T-helper 2 cell treated with Interferon-gamma antibody and Interleukin-4, amounts not matched to agents 5 μg/mL and 100 μg/mL, for 36 hours (primary cell): ENCODE data around the gene LRRN2.
A peak's percentile ranks its signal among the peaks of the same experiment; 100 is the strongest.

Source experiments
- DNase-seq: peaks from one replicate; pipeline ENCODE4 v3.0.0; 2021; ENCODE audit warnings: low spot score
- H3K27ac Mint-ChIP-seq: one replicate; pipeline ENCODE4 v1.8.0; 2021; ENCODE audit warnings: mild to moderate bottlenecking, mixed read lengths
- H3K27me3 Mint-ChIP-seq: one replicate; pipeline ENCODE4 v1.8.0; 2021; ENCODE audit warnings: low read depth, mixed read lengths
- H3K36me3 Mint-ChIP-seq: one replicate; pipeline ENCODE4 v1.8.0; 2021; ENCODE audit warnings: low read depth, mixed read lengths
- H3K4me1 Mint-ChIP-seq: one replicate; pipeline ENCODE4 v1.8.0; 2021; ENCODE audit warnings: low read depth, mixed read lengths
- H3K4me3 Mint-ChIP-seq: one replicate; pipeline ENCODE4 v1.8.0; 2022; ENCODE audit warnings: mild to moderate bottlenecking, moderate library complexity, mixed read lengths
- H3K9me3 Mint-ChIP-seq: one replicate; pipeline ENCODE4 v1.8.0; 2021; ENCODE audit warnings: mixed read lengths

Gene LRRN2

GRCh38 chr1:204706838-204707509, 21.4 kb upstream of the LRRN2 start:
- no peak overlapping the region for H3K27ac Mint-ChIP-seq
- peaks cover 14% of the 10 kb centered on the region for H3K4me1 Mint-ChIP-seq
- DNase-seq, result no peak
- peaks cover 22% of the 10 kb centered on the region for H3K27me3 Mint-ChIP-seq
- no peak overlapping the region for H3K4me3 Mint-ChIP-seq
- no peaks in the 10 kb centered on the region for H3K9me3 Mint-ChIP-seq
- no peaks in the 10 kb centered on the region for H3K36me3 Mint-ChIP-seq

GRCh38 chr1:204705888-204706837, 20.6 kb upstream of the LRRN2 start:
- Mint-ChIP-seq H3K4me1 (peaks cover 14% of the 10 kb centered on the region), H3K27ac (no peak overlapping the region), H3K9me3 (no peaks in the 10 kb centered on the region), H3K27me3 (peaks cover 17% of the 10 kb centered on the region), H3K36me3 (no peaks in the 10 kb centered on the region), H3K4me3 (peak overlapping the region; percentile 30)
- DNase-seq, result no peak

- Mint-ChIP-seq H3K27ac (no peak overlapping the region), H3K9me3 (no peaks in the 10 kb centered on the region), H3K27me3 (peaks cover 11% of the 10 kb centered on the region), H3K36me3 (no peaks in the 10 kb centered on the region), H3K4me1 (peaks cover 14% of the 10 kb centered on the region), H3K4me3 (no peak overlapping the region)
- DNase-seq, result no peak
These were observed 19.9 kb upstream of the LRRN2 start for GRCh38 chr1:204705493-204705811.

- Mint-ChIP-seq H3K27me3 (peaks cover 9% of the 10 kb centered on the region), H3K4me1 (peaks cover 14% of the 10 kb centered on the region), H3K27ac (no peak overlapping the region), H3K4me3 (no peak overlapping the region), H3K9me3 (no peaks in the 10 kb centered on the region), H3K36me3 (no peaks in the 10 kb centered on the region)
- DNase-seq, result no peak
These were observed 19.4 kb upstream of the LRRN2 start for GRCh38 chr1:204704794-204705492.

- no peak for DNase-seq
- H3K9me3 Mint-ChIP-seq, result no peaks in the 10 kb centered on the region
- peaks cover 5% of the 10 kb centered on the region for H3K27me3 Mint-ChIP-seq
- no peak overlapping the region for H3K27ac Mint-ChIP-seq
- H3K4me1 Mint-ChIP-seq, result peaks cover 19% of the 10 kb centered on the region
- no peak overlapping the region for H3K4me3 Mint-ChIP-seq
- H3K36me3 Mint-ChIP-seq, result no peaks in the 10 kb centered on the region
These were observed 18.5 kb upstream of the LRRN2 start for GRCh38 chr1:204703826-204704612.

- H3K27me3 Mint-ChIP-seq, result peaks cover 3% of the 10 kb centered on the region
- no peak overlapping the region for H3K4me3 Mint-ChIP-seq
- no peak for DNase-seq
- H3K27ac Mint-ChIP-seq, result no peak overlapping the region
- no peaks in the 10 kb centered on the region for H3K9me3 Mint-ChIP-seq
- peaks cover 19% of the 10 kb centered on the region for H3K4me1 Mint-ChIP-seq
- no peaks in the 10 kb centered on the region for H3K36me3 Mint-ChIP-seq
These were observed 17.7 kb upstream of the LRRN2 start for GRCh38 chr1:204703268-204703664.

- no peak for DNase-seq
- H3K27ac Mint-ChIP-seq, result no peak overlapping the region
- no peak overlapping the region for H3K4me3 Mint-ChIP-seq
- H3K9me3 Mint-ChIP-seq, result no peaks in the 10 kb centered on the region
- H3K27me3 Mint-ChIP-seq, result peaks cover 3% of the 10 kb centered on the region
- no peaks in the 10 kb centered on the region for H3K36me3 Mint-ChIP-seq
- peaks cover 19% of the 10 kb centered on the region for H3K4me1 Mint-ChIP-seq
These were observed 17.2 kb upstream of the LRRN2 start for GRCh38 chr1:204702552-204703267.

GRCh38 chr1:204701229-204701628, 15.7 kb upstream of the LRRN2 start:
- Mint-ChIP-seq H3K27ac (no peak overlapping the region), H3K27me3 (peaks cover 3% of the 10 kb centered on the region)
- no peak for DNase-seq

GRCh38 chr1:204697893-204698292, 12.4 kb upstream of the LRRN2 start:
- Mint-ChIP-seq H3K4me3 (no peak overlapping the region), H3K27me3 (peaks cover 11% of the 10 kb centered on the region), H3K27ac (no peak overlapping the region), H3K36me3 (no peaks in the 10 kb centered on the region), H3K9me3 (no peaks in the 10 kb centered on the region), H3K4me1 (peaks cover 5% of the 10 kb centered on the region)
- DNase-seq, result no peak

More at GRCh38 chr1:204701229-204701628, 15.7 kb upstream of the LRRN2 start:
- H3K4me3 Mint-ChIP-seq, result no peak overlapping the region
- no peaks in the 10 kb centered on the region for H3K36me3 Mint-ChIP-seq
- no peaks in the 10 kb centered on the region for H3K9me3 Mint-ChIP-seq
- peaks cover 9% of the 10 kb centered on the region for H3K4me1 Mint-ChIP-seq

GRCh38 chr1:204696606-204697005, 11.1 kb upstream of the LRRN2 start:
- Mint-ChIP-seq H3K9me3 (no peaks in the 10 kb centered on the region), H3K27ac (no peak overlapping the region), H3K4me3 (no peak overlapping the region), H3K4me1 (peaks cover 13% of the 10 kb centered on the region), H3K36me3 (no peaks in the 10 kb centered on the region), H3K27me3 (peaks cover 8% of the 10 kb centered on the region)
- DNase-seq, result no peak

- Mint-ChIP-seq H3K27me3 (peaks cover 8% of the 10 kb centered on the region), H3K4me1 (peaks cover 15% of the 10 kb centered on the region), H3K9me3 (no peaks in the 10 kb centered on the region), H3K4me3 (no peak overlapping the region), H3K27ac (no peak overlapping the region), H3K36me3 (no peaks in the 10 kb centered on the region)
- DNase-seq, result no peak
These were observed 10.2 kb upstream of the LRRN2 start for GRCh38 chr1:204695692-204696091.

- Mint-ChIP-seq H3K4me3 (no peak overlapping the region), H3K4me1 (peaks cover 11% of the 10 kb centered on the region), H3K9me3 (no peaks in the 10 kb centered on the region), H3K27ac (no peak overlapping the region), H3K27me3 (peaks cover 14% of the 10 kb centered on the region), H3K36me3 (no peaks in the 10 kb centered on the region)
- no peak for DNase-seq
These were observed 8.6 kb upstream of the LRRN2 start for GRCh38 chr1:204694145-204694544.

GRCh38 chr1:204692841-204693356, 7.4 kb upstream of the LRRN2 start:
- DNase-seq, result no peak
- no peak overlapping the region for H3K4me3 Mint-ChIP-seq
- no peaks in the 10 kb centered on the region for H3K9me3 Mint-ChIP-seq
- no peaks in the 10 kb centered on the region for H3K36me3 Mint-ChIP-seq
- no peak overlapping the region for H3K27ac Mint-ChIP-seq
- H3K27me3 Mint-ChIP-seq, result peaks cover 17% of the 10 kb centered on the region
- peaks cover 10% of the 10 kb centered on the region for H3K4me1 Mint-ChIP-seq
